NCI-H146 treated with DMSO at 0.1 percent for 48 hours (cell line): ENCODE data around the gene ATOSB.

ENCODE experiments used
- DNase-seq: peaks from one replicate; lab custom pipeline; 2025; ENCODE audit not compliant: unreplicated experiment; lab: John Stamatoyannopoulos, UW

Gene ATOSB

GRCh38 chr9:35089434-35089833, 26.2 kb downstream of the ATOSB start:
- DNase-seq: no peak

GRCh38 chr9:35085078-35085477, 30.6 kb downstream of the ATOSB start:
- DNase-seq: no peak

GRCh38 chr9:35079426-35080341, 36.0 kb downstream of the ATOSB start, which contains the start of gene FANCG:
FANCG (minus strand) TSS chr9:35079942; CDS start chr9:35079524, 418 bp downstream.
- DNase-seq: peak; percentile 95

DNA sequence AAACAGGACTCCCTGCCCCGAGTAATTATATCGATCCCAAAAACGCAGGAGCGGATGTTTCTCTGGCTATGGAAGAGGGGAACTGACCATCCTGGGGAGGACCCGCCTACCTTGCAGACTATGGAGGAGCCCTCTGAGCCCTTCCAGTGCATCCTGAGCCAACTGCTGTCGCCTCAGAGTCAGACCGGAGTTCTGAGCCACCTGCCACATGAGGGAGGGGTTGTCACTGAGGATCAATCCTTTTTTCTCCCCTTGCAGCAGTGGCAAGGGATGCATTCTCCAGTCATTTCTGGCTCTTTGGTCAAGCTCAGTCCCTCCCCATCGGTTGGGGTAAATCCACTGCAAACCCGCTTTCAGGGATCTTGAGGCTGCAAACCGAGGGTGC, 36.6 kb downstream of the ATOSB start:
- peak; percentile 42 for DNase-seq

DNA sequence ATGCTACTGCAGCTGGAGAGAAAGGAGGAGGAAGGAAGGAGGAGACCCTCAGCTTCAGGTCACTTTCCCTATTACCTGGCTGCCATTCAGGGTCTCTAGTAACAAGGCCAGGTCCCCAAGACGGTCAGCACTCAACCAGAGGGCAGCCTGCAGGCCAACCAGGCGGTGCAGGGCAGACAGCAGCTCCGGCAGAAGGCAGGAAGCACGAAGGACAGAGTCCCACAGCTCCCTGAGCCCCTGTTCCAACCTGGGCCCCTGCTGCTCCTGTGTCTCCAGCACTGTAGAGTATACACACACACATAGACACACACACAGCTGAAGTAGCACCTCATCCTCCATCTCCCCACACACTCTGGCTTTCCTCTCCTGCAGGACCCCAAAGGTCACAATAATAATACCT, 37.6 kb downstream of the ATOSB start:
- no peak for DNase-seq

DNA sequence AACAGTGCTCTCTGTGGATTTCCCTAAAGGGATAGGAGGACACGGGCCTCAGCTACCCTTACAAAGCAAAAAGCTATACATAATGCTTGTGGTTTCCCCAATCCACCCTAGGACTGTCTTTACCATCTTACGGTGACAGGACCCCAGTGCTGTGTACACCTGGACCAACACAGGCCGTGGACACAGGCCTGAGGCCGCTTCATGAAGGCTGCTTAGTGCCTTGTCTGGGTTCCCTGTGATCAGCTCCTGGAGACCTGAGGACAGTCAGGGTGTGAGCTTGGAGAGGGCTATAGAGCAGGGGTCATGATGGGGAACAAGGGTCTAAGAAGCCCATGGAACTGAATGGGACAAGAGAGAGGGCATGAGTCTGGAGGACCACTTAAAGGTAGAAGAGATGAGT, 38.8 kb downstream of the ATOSB start:
- no peak for DNase-seq

DNA sequence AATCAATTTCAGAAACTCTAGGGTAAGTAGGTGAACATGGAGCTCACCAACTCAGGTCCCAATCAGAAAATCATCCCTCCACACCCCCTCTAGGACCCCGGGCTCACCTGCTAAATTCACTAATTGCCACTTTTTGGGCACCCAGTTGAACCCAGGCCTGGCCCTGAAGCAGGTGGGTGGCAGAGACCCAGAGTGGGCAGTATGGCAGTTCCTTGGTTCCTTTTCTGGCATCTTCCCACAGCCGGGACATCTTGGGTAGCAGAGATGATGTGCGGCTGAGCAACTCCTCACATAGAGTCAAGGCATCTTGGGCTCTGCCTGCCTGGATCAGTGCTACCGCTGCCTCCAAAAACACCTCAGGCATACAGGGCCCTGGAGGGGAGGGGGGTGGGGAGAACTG, 40.3 kb downstream of the ATOSB start:
- no peak for DNase-seq

DNA sequence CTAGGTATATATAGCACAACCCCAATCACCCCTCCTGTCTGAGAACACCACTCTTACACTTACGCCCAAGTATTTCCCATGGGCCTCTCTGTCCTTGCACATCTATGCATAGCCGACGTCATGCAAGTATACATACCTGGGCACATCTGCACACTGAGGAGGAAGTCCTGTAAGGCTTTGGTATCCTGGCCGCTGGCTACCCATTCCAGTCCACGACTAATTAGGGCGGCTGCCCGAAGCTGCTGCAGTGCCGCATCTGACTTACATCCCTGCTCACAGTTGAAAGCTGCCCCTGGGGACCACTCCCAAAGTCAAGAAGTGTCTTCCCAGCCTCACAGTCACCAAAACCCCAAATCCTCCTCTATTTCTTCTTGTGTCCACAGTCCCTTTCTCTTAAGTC, 40.9 kb downstream of the ATOSB start:
- DNase-seq: no peak

- no peak for DNase-seq
These were observed 41.5 kb downstream of the ATOSB start for GRCh38 chr9:35074141-35074540.

- DNase-seq: no peak
These were observed 42.4 kb downstream of the ATOSB start for GRCh38 chr9:35073279-35073612.

DNA sequence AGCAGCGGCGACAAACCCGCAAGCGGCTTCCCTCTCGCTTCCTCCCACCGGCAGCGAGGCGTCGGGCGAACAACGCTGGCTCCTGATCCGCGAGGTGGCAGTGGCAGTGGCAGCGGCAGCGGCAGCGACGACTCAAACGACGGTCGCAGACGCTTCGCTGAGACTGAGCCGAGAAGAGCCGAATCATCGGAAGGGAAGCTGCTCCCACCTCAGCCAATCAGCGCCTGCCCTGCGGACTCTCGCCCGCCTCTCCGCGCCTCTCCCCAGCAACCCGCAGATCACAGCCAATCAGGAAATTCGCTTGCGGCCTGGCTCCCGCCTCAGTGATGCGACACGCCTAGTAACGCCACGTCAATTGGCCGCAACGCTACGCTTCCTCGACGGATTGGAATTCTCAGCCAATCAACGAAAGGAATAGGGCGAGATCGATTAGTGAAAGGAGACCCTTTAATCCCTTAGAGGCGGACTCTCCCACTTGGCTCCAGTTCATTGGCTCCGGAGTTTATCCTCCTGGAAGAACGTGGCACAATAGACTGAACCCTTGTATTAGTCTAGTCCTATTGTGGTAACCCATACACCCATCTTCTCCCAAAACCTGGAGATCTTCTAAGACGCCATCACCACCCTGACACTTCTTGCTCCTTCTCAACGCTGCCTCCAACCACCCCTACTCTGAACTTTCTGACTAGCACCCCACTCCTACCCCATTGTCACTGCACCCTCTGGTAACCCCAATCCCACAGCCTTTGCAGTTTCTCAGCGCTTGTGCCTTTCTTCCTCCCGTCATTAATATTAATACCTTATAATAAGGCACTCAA, 43.0 kb downstream of the ATOSB start, which contains the start of gene VCP:
Gene VCP, minus strand, starts transcription at position 165 of the 818 bp plus-strand sequence. CDS start 272 bp downstream, outside the sequence.
- DNase-seq: peak; percentile 99

DNA sequence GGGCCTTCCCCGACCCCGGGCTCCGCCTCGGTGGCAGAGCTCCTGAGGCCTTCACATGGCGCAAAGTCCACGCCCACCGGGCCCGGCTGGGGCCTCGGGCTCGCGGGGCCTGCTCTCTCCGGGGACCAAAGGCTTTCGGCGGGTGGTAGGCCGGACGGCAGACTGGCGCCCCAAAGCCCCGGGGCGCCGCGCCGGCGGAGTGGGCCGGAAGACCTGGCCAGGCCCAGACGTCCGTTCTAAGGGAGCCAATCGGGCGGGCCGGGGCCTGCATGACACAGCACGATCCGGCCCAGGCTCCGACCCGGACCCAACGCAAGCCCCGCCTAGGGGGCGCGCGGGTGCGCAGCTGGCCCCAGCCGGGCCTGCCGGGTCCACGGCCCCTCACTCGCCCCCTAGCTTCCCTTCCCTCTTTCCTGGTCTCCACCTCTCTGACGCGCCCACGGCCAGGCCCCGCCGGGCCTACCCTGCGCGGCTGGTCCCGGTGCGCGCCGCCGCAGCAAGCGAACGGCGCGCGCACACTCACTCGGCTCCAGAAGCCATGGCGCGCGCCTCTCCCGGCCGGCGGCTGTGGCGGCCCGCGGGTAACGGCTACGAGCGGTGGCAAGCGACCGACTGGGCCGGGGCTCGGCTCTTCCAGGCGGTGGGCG, 43.7 kb downstream of the ATOSB start:
- DNase-seq: peak; percentile 60

GRCh38 chr9:35070823-35071813, 44.5 kb downstream of the ATOSB start:
- DNase-seq: no peak

- no peak for DNase-seq
These were observed 46.6 kb downstream of the ATOSB start for GRCh38 chr9:35069020-35069419.

DNA sequence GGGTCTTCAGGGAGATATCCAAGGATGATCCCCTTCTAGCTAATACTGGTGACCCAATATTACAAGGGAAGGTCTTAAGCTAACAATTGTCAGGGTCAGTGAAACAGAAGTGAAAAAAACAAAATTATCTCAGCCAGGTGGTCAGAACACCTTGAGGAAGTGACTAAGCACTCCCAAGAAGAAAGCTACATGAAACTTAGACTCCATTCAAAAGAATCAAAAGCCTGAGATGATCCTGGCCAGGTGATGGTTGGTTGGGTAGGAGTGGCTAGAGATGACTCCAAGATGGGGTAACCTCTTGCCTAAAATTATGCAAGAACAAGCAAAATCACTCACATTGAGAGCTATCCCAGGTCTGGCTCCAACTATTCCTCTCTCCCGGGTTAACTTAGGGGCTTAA, 48.6 kb downstream of the ATOSB start:
- no peak for DNase-seq

DNA sequence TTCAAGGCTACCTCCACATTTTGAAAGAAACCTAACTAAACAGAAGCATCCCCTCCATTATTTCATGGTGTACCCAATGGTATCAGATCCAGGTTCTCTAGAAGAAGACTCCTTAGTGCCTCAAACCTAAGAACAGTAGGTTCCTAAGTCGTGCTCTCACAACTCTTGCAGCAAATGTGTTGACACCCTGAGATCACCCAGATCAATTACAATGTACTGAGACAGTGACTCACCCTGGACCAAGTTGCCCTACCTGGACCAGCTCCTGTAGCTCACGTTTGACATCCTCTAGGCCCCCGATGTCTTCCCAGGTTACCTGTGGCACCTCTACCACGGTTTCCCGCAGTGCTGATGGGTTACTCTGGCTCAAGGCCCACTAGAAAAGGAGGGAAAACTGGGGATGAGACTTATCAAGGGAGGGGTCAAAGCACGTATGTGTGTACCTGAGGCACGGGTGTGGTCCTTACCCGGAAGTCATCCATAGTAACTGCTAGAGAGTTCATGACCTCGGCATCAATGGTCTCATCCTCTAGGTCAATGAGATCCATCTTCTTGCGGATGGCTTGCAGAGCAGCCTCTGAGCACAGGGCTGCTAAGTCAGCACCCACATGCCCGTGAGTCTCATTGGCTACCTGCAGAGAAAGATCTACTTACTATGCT, 55.0 kb downstream of the ATOSB start:
- no peak for DNase-seq

- no peak for DNase-seq
These were observed 56.2 kb downstream of the ATOSB start for GRCh38 chr9:35059438-35059837.

GRCh38 chr9:35057271-35057620, 58.4 kb downstream of the ATOSB start:
- no peak for DNase-seq

DNA sequence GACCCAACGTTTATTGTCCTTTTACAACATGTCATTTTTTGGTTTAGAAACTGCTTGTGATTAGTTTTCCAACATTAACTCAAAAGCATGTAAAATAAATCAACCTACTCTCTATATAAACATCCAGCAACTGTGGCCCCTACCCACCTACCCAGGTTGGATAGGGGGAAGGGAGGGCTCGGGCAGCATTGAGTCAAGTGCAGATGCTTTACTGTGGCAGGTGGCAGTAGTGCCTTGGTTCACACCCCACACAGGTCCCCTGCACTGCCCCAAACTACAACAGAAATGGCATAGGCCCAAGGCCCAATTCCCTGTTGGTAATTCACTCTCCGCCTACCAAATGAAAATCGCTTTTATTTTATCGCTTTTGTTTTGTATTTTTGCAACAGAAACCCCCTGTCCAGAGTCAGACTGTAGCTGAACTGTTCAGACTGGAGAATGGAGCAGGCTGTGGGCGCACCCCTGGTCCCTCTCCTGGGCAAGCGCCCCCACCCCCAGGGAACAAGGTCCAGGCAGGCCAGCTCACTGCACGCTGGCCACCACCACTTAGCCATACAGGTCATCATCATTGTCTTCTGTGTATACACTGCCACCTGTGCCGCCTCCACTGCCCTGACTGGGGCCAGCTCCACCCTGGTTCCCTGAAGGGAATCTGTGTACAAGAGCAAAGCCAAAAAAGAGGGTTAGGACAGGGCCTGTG, 58.9 kb downstream of the ATOSB start:
- DNase-seq: no peak
